SU-DHL-6 (cell line): ENCODE data around the gene GSTA5.
A peak's percentile ranks its signal among the peaks of the same experiment; 100 is the strongest.

Experiments used
- CTCF ChIP-seq: fragments of 200-600 bp; sonication (generic); IDR thresholded peaks from one replicate; pipeline ENCODE4 v1.5.1; 2017; ENCODE audit warnings: antibody characterized with exemption, mild to moderate bottlenecking, low read length, moderate library complexity; ENCODE audit not compliant: insufficient read depth, poor library complexity, severe bottlenecking
- EZH2phosphoT487 ChIP-seq: fragments of 200-600 bp; sonication (generic), shearing (Covaris generic); conservative IDR thresholded peaks from 2 replicates; pipeline ENCODE4 v1.6.1; 2018; ENCODE audit warnings: mild to moderate bottlenecking, antibody characterized with exemption, low read length, moderate library complexity, mixed read lengths

GRCh38 chr6:52881996-52882841, 41.6 kb upstream of the GSTA5 start:
- peak; percentile 97 for TF ChIP-seq CTCF
- no peak for TF ChIP-seq EZH2phosphoT487
